Progenitor cell of endocrine pancreas (in vitro differentiated cells): ENCODE data around the gene DUS2. TPM values are rescaled to one million over a fixed set of nuclear protein-coding genes. Genes with fewer than 3 reads are reported as not detected.
A peak's percentile ranks its signal among the peaks of the same experiment; 100 is the strongest.
"Not testable (repeated sequence)": the region's sequence is repeated elsewhere in the genome, so short reads cannot be mapped to it uniquely, and the experiment has no call there.

Experiments
- DNase-seq: peaks from one replicate; pipeline ENCODE4 v3.0.0; 2021; ENCODE audit warnings: low spot score; ENCODE audit not compliant: unreplicated experiment
- H3K27ac Mint-ChIP-seq: 2 replicates; pipeline ENCODE4 v1.8.0; 2021; ENCODE audit warnings: mild to moderate bottlenecking, moderate library complexity, mixed read lengths
- H3K27me3 Mint-ChIP-seq: 2 replicates; pipeline ENCODE4 v1.8.0; 2021; ENCODE audit warnings: mixed read lengths
- H3K36me3 Mint-ChIP-seq: 2 replicates; pipeline ENCODE4 v1.8.0; 2022; ENCODE audit warnings: mixed read lengths; ENCODE audit not compliant: insufficient read depth
- H3K4me1 Mint-ChIP-seq: 2 replicates; pipeline ENCODE4 v1.8.0; 2021; ENCODE audit warnings: low read depth, mixed read lengths
- H3K4me3 Mint-ChIP-seq: 2 replicates; pipeline ENCODE4 v1.8.0; 2021; ENCODE audit warnings: low read depth, mild to moderate bottlenecking, moderate library complexity, mixed read lengths
- H3K9me3 Mint-ChIP-seq: 2 replicates; pipeline ENCODE4 v1.8.0; 2021; ENCODE audit warnings: low read depth, mixed read lengths
- total RNA-seq: library from RNA; stranded (reverse); gene quantifications from 2 replicates; pipeline ENCODE4 v1.2.1, GENCODE V29; 2021
- TF ChIP-seq, protein P1 (sequence below): fragments of 200-600 bp; sonication (generic); IDR thresholded peaks from one replicate; pipeline ENCODE4 v1.5.0; 2021; ENCODE audit warnings: antibody characterized with exemption, mild to moderate bottlenecking; ENCODE audit not compliant: unreplicated experiment

Gene DUS2
- total RNA-seq, 1 donor from 2014 or later: 18.8 TPM

DNA sequence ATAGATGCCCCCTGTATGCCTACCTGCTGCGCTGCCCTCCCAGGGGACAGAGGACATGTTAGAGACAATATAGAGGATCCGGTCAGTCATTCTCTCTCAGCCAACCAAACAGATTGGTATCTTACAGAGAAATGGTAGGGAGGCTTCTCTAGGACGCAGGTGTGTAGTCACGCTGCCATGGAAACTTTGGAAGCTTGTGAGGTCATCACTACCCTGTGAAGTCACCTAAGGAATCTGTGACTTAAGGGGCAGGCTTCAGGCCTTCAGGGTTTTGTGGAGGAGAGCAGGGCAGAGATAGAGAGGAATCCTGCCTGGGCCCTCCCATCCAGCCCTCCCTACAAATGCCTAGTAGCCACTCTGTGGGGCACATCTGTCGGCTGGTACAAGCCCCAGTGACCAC lies 7.4 kb upstream of the DUS2 start, which contains the start of gene DPEP2NB:
TSS of gene DPEP2NB (minus strand) at position 231 of the 400 bp plus-strand sequence. CDS start at position 90, 141 bp downstream.
- H3K27me3 Mint-ChIP-seq: peaks cover 7% of the 10 kb centered on the region

DNA sequence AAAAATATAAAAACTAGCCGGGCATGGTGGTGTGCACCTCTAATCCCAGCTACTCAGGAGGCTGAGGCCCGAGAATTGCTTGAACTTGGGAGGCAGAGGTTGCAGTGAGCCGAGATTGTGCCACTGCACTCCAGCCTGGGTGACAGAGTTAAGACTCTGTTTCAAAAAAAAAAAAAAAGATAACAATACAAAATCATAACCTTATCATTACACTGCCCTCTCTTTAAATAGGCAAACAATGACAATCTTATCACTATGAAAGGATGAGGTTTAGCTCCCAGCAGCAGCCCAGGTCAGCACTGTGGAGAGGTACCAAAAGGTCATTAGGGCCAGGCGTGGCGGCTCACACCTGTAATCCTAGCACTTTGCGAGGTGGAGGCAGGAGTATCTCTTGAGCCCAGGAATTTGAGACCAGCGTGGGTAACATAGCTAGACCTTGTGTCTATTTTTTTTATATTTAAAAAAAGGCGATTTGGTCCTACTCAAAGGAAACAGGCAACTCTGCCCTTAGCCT lies 3.9 kb upstream of the DUS2 start:
- H3K36me3 Mint-ChIP-seq: no peaks in the 10 kb centered on the region
- no peak overlapping the region for H3K4me3 Mint-ChIP-seq
- H3K4me1 Mint-ChIP-seq: peaks cover 7% of the 10 kb centered on the region
- no peak overlapping the region for H3K27ac Mint-ChIP-seq
- H3K9me3 Mint-ChIP-seq: no peaks in the 10 kb centered on the region
- DNase-seq: no peak
- TF ChIP-seq, protein P1, sequence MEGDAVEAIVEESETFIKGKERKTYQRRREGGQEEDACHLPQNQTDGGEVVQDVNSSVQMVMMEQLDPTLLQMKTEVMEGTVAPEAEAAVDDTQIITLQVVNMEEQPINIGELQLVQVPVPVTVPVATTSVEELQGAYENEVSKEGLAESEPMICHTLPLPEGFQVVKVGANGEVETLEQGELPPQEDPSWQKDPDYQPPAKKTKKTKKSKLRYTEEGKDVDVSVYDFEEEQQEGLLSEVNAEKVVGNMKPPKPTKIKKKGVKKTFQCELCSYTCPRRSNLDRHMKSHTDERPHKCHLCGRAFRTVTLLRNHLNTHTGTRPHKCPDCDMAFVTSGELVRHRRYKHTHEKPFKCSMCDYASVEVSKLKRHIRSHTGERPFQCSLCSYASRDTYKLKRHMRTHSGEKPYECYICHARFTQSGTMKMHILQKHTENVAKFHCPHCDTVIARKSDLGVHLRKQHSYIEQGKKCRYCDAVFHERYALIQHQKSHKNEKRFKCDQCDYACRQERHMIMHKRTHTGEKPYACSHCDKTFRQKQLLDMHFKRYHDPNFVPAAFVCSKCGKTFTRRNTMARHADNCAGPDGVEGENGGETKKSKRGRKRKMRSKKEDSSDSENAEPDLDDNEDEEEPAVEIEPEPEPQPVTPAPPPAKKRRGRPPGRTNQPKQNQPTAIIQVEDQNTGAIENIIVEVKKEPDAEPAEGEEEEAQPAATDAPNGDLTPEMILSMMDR: no peak
- H3K27me3 Mint-ChIP-seq: peaks cover 3% of the 10 kb centered on the region

More for the DNA sequence above, 7.4 kb upstream of the DUS2 start, which contains the start of gene DPEP2NB:
- Mint-ChIP-seq H3K9me3 (no peaks in the 10 kb centered on the region), H3K36me3 (no peaks in the 10 kb centered on the region), H3K4me3 (no peak within 1 kb of the TSS), H3K4me1 (no peaks in the 10 kb centered on the region), H3K27ac (peak within 1 kb of the TSS; percentile 63)
- DNase-seq: no peak
- TF ChIP-seq, protein P1: no peak

DNA sequence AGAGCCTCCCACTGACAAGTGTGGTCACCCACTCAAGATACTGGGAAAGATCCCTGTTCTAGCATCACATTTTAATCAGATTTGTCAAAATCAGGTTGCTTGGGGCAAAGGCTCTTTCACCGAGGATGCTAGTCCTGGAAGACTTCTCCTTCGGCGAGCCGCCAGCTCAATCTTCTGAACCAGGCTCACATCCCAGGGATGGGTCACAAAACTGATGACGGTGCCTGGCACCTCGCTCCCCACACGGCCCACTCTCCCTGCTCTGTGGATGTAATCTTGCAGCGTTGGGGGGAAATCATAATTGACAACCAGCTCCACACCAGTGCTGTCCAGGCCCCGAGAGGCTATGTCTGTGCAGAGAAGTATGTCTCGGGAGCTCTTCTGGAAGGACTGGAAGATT lies 1.6 kb upstream of the DUS2 start:
- H3K27me3 Mint-ChIP-seq: no peaks in the 10 kb centered on the region
- peaks cover 7% of the 10 kb centered on the region for H3K4me1 Mint-ChIP-seq
- DNase-seq: no peak
- TF ChIP-seq, protein P1: no peak
- no peaks in the 10 kb centered on the region for H3K9me3 Mint-ChIP-seq
- H3K27ac Mint-ChIP-seq: no peak overlapping the region
- H3K4me3 Mint-ChIP-seq: peak overlapping the region; percentile 96
- no peaks in the 10 kb centered on the region for H3K36me3 Mint-ChIP-seq

DNA sequence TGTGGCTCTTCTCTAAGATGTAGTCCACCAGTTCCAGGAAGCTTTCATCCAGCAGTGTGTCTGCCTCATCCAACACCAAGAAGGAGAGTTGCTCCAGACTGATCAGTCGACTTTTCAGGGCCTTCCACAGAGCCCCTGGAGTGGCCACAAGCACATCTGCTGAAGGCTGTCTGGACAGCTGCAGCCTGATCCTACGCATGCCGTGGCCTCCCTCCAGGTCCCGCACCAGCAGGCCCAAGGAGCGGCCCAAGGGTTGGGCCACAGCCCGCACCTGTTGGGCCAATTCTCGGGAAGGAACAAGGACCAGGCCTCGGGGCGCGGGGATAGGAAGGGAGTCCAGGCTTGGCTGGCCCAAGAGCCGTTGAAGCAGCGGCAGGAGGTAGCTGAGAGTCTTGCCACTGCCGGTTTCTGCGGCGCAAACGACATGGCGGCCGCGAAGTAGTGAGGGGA lies 781 bp upstream of the DUS2 start:
- Mint-ChIP-seq H3K27me3 (no peaks in the 10 kb centered on the region), H3K27ac (peak overlapping the region; percentile 99), H3K4me3 (peak overlapping the region; percentile 96), H3K9me3 (no peaks in the 10 kb centered on the region), H3K4me1 (peaks cover 7% of the 10 kb centered on the region), H3K36me3 (no peaks in the 10 kb centered on the region)
- TF ChIP-seq, protein P1: no peak
- DNase-seq: peak; percentile 10

DNA sequence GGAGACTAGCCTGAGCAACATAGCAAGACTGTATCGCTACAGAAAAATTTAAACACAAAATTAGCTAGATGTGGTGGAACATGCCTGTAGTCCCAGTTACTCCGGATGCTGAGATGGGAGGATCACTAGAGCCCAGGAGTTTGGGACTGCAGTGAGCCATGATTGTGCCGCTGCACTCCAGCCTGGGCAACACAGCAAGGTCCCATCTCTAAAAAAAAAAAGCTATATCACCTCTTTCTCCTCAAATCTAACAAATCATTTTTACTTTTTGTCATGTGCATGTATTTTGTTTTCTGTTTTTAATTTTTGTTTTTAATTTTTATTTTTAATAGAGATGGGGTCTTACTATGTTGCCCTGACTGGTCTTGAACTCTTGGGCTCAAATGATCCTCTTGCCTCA lies 5.9 kb downstream of the DUS2 start:
- H3K36me3 Mint-ChIP-seq: peaks cover 6% of the 10 kb centered on the region
- no peak for DNase-seq
- H3K4me3 Mint-ChIP-seq: no peak overlapping the region
- H3K9me3 Mint-ChIP-seq: no peaks in the 10 kb centered on the region
- no peaks in the 10 kb centered on the region for H3K27me3 Mint-ChIP-seq
- TF ChIP-seq, protein P1: no peak
- no peaks in the 10 kb centered on the region for H3K4me1 Mint-ChIP-seq
- H3K27ac Mint-ChIP-seq: no peak overlapping the region

DNA sequence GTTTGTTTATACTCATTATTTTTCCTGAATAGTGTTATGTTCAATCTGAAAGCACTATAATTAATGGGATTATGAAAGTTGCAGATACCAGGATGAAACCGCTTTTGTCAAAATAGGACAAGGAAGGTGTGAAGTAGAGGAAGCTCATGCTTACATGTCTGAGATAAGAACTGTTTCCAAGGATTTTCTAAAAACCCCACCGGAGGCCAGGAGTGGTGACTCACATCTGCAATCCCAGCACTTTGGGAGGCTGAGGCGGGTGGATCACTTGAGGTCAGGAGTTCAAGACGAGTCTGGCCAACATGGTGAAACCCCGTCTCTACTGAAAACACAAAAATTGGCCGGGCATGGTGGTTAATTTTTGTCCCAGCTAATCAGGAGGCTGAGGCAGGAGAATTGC lies 7.0 kb downstream of the DUS2 start:
- H3K4me3 Mint-ChIP-seq, H3K27ac Mint-ChIP-seq: not testable (repeated sequence)

More for the DNA sequence above, 7.0 kb downstream of the DUS2 start:
- not testable (repeated sequence) for H3K9me3 Mint-ChIP-seq, DNase-seq, H3K4me1 Mint-ChIP-seq, H3K27me3 Mint-ChIP-seq, H3K36me3 Mint-ChIP-seq
